IMR-90 (cell line): ENCODE data around the gene SEC24D. TPM values are rescaled to one million over a fixed set of nuclear protein-coding genes. Genes with fewer than 3 reads are reported as not detected.

Experiments used
- ATAC-seq: fragments of 200-7000 bp; cut with Tn5 transposase; 2 replicates; pipeline ENCODE4 v1.9.1; 2020; ENCODE audit warnings: low read depth, mild to moderate bottlenecking, moderate library complexity
- BruUV-seq: library from RNA; stranded (reverse); fragments of 400-500 nt; replicated peaks from 2 replicates; lab custom pipeline; 2021; lab: Mats Ljungman, UMichigan
- CTCF ChIA-PET: fragments of 300-600 bp; formaldehyde crosslinking; extraction: SDS; loops from one replicate; lab custom pipeline; 2021; ENCODE audit warnings: antibody characterized with exemption; lab: Yijun Ruan, JAX
- POLR2A ChIA-PET: fragments of 300-600 bp; sonication (Branson Sonifier 250); formaldehyde crosslinking; loops from one replicate; lab custom pipeline; 2022; ENCODE audit warnings: antibody characterized with exemption; ENCODE audit not compliant: unreplicated experiment; lab: Charles Lee
- DNase-seq: peaks from one replicate; pipeline ENCODE4 v3.0.0; 2013
- H2AFZ ChIP-seq: replicated peaks from 2 replicates; pipeline ENCODE3; 2013; ENCODE audit warnings: low read length, mild to moderate bottlenecking; ENCODE audit not compliant: poor library complexity
- H2AK5ac ChIP-seq: 2 replicates; pipeline ENCODE4 v1.6.1; 2013; ENCODE audit warnings: low read depth, low read length, inconsistent platforms
- H2AK9ac ChIP-seq: replicated peaks from 2 replicates; pipeline ENCODE3; 2013; ENCODE audit warnings: mild to moderate bottlenecking, low read depth, low read length, moderate library complexity; ENCODE audit not compliant: poor library complexity
- H2BK120ac ChIP-seq: 2 replicates; pipeline ENCODE4 v1.6.1; 2013; ENCODE audit warnings: low read depth, low read length, inconsistent platforms
- H2BK15ac ChIP-seq: 3 replicates; pipeline ENCODE4 v1.6.1; 2013; ENCODE audit warnings: low read depth, low read length, inconsistent platforms
- H2BK20ac ChIP-seq: 2 replicates; pipeline ENCODE4 v1.6.1; 2013; ENCODE audit warnings: low read depth, mild to moderate bottlenecking, inconsistent platforms, low read length, moderate library complexity
- H2BK5ac ChIP-seq: 2 replicates; pipeline ENCODE4 v1.6.1; 2013; ENCODE audit warnings: mild to moderate bottlenecking, low read depth, low read length, inconsistent platforms; ENCODE audit not compliant: poor library complexity, severe bottlenecking
- H3K14ac ChIP-seq: replicated peaks from 2 replicates; pipeline ENCODE4 v1.6.1; 2013; ENCODE audit warnings: low read depth, low read length, inconsistent platforms
- H3K18ac ChIP-seq: 2 replicates; pipeline ENCODE4 v1.6.1; 2013; ENCODE audit warnings: low read depth, low read length, control low read depth
- H3K23ac ChIP-seq: 2 replicates; pipeline ENCODE4 v1.6.1; 2013; ENCODE audit warnings: low read depth, low read length, inconsistent platforms
- H3K27ac ChIP-seq: 2 replicates; pipeline ENCODE4 v1.5.1; 2013; ENCODE audit warnings: mild to moderate bottlenecking, control low read depth, low read length; ENCODE audit not compliant: insufficient read depth
- H3K27me3 ChIP-seq: 2 replicates; pipeline ENCODE4 v1.6.1; 2013; ENCODE audit warnings: low read length; ENCODE audit not compliant: control insufficient read depth, insufficient read depth
- H3K36me3 ChIP-seq: 2 replicates; pipeline ENCODE4 v1.6.1; 2013; ENCODE audit warnings: low read length, mixed read lengths; ENCODE audit not compliant: control insufficient read depth, insufficient read depth
- H3K4ac ChIP-seq: 2 replicates; pipeline ENCODE4 v1.6.1; 2013; ENCODE audit warnings: low read depth, low read length, inconsistent platforms
- H3K4me1 ChIP-seq: 2 replicates; pipeline ENCODE4 v1.6.1; 2013; ENCODE audit warnings: low read length, mixed read lengths; ENCODE audit not compliant: control insufficient read depth, insufficient read depth
- H3K4me2 ChIP-seq: 2 replicates; pipeline ENCODE4 v1.6.1; 2013; ENCODE audit warnings: low read depth, mild to moderate bottlenecking, control low read depth, low read length, moderate library complexity
- H3K4me3 ChIP-seq: 2 replicates; pipeline ENCODE4 v1.5.1; 2013; ENCODE audit warnings: low read depth, mild to moderate bottlenecking, control low read depth, low read length, moderate library complexity; ENCODE audit not compliant: insufficient read depth
- H3K56ac ChIP-seq: 2 replicates; pipeline ENCODE4 v1.6.1; 2013; ENCODE audit warnings: low read length, inconsistent platforms; ENCODE audit not compliant: insufficient read depth; ENCODE audit errors: extremely low read depth
- H3K79me1 ChIP-seq, 2 experiments: 2 replicates each; pipeline ENCODE4 v1.6.1; 2013; ENCODE audit warnings: low read length in 2 of 2, inconsistent platforms in 1 of 2, low read depth in 1 of 2
- H3K9ac ChIP-seq: 2 replicates; pipeline ENCODE4 v1.6.1; 2013; ENCODE audit warnings: low read depth, low read length, control low read depth
- H3K9me1 ChIP-seq: 2 replicates; pipeline ENCODE4 v1.6.1; 2013; ENCODE audit warnings: low read length, inconsistent platforms; ENCODE audit not compliant: insufficient read depth
- H3K9me3 ChIP-seq: 2 replicates; pipeline ENCODE4 v1.6.1; 2013; ENCODE audit warnings: low read length; ENCODE audit not compliant: control insufficient read depth, insufficient read depth
- H4K20me1 ChIP-seq: 2 replicates; pipeline ENCODE4 v1.6.1; 2013; ENCODE audit warnings: low read length, inconsistent platforms; ENCODE audit not compliant: insufficient read depth
- H4K5ac ChIP-seq: 2 replicates; pipeline ENCODE4 v1.6.1; 2013; ENCODE audit warnings: mild to moderate bottlenecking, low read depth, low read length, control low read depth
- H4K8ac ChIP-seq, 2 experiments: 2 replicates each; pipeline ENCODE4 v1.6.1; 2013; ENCODE audit warnings: low read depth in 2 of 2, low read length in 2 of 2, control low read depth in 1 of 2, inconsistent platforms in 1 of 2
- H4K91ac ChIP-seq: 2 replicates; pipeline ENCODE4 v1.6.1; 2013; ENCODE audit warnings: low read depth, low read length, inconsistent platforms; ENCODE audit not compliant: insufficient read depth
- BHLHE40 ChIP-seq: fragments of 150-350 bp; IDR thresholded peaks from 2 replicates; pipeline ENCODE4 v1.6.1; 2016; ENCODE audit warnings: mild to moderate bottlenecking, low read depth, low read length
- CEBPB ChIP-seq: IDR thresholded peaks from 2 replicates; pipeline ENCODE4 v1.6.1; 2012; ENCODE audit warnings: low read depth, low read length, improper control_type of control experiment
- ELK1 ChIP-seq: fragments of 150-350 bp; IDR thresholded peaks from 2 replicates; pipeline ENCODE4 v1.6.1; 2016; ENCODE audit warnings: low read depth, mild to moderate bottlenecking, low read length, moderate library complexity, borderline replicate concordance
- FOS ChIP-seq: fragments of 150-350 bp; IDR thresholded peaks from 2 replicates; pipeline ENCODE4 v1.6.1; 2016; ENCODE audit warnings: low read depth, low read length
- MAFK ChIP-seq: IDR thresholded peaks from 2 replicates; pipeline ENCODE4 v1.6.1; 2012; ENCODE audit warnings: low read depth, low read length, improper control_type of control experiment
- MAZ ChIP-seq: IDR thresholded peaks from 2 replicates; pipeline ENCODE4 v1.6.1; 2012; ENCODE audit warnings: low read depth, mild to moderate bottlenecking, low read length, improper control_type of control experiment, moderate library complexity, borderline replicate concordance
- MXI1 ChIP-seq: IDR thresholded peaks from 2 replicates; pipeline ENCODE4 v1.6.1; 2012; ENCODE audit warnings: low read depth, mild to moderate bottlenecking, low read length, moderate library complexity, borderline replicate concordance
- NFE2L2 ChIP-seq: fragments of 150-350 bp; IDR thresholded peaks from 2 replicates; pipeline ENCODE4 v1.6.1; 2016; ENCODE audit warnings: low read depth, mild to moderate bottlenecking, low read length
- POLR2A ChIP-seq: IDR thresholded peaks from 2 replicates; pipeline ENCODE4 v1.6.1; 2012; ENCODE audit warnings: mild to moderate bottlenecking, low read depth, low read length
- RAD21 ChIP-seq: IDR thresholded peaks from 2 replicates; pipeline ENCODE4 v1.6.1; 2012; ENCODE audit warnings: low read length, improper control_type of control experiment
- RFX5 ChIP-seq: IDR thresholded peaks from 2 replicates; pipeline ENCODE4 v1.8.0; 2012; ENCODE audit warnings: low read depth, mild to moderate bottlenecking, low read length, moderate library complexity
- SMC3 ChIP-seq: fragments of 150-350 bp; IDR thresholded peaks from 2 replicates; pipeline ENCODE4 v1.6.1; 2016; ENCODE audit warnings: low read depth, mild to moderate bottlenecking, antibody characterized with exemption, low read length, moderate library complexity
- WGBS, 2 experiments: methylation state at CpG; one replicate each; pipeline versions ENCODE4 v1.1.5 to v1.1.7; 2013; ENCODE audit warnings: missing lambda C conversion rate in 2 of 2; ENCODE audit not compliant: insufficient read length in 1 of 2; ENCODE audit errors: extremely low coverage in 2 of 2; 5-methylcytosine and 5-hydroxymethylcytosine counted together
- dilution Hi-C: fragments of 300-500 bp; cut with HindIII; formaldehyde crosslinking; loops from one replicate; pipeline ENCODE4 v1.14.3; 2018; ENCODE audit warnings: low sequenced_read_pairs; ENCODE audit not compliant: unreplicated experiment
- in situ Hi-C: fragments of 300-500 bp; cut with MboI; formaldehyde crosslinking; loops from 3 replicates; pipeline ENCODE4 v1.14.3; 2019; ENCODE audit warnings: low sequenced_read_pairs, inconsistent platforms, mixed read lengths
- intact Hi-C: fragments of 100-400 bp; cut with micrococcal nuclease; formaldehyde crosslinking; loops from 2 replicates; pipeline ENCODE4 v1.10.0; 2022
- polyA plus RNA-seq, 3 experiments: library from polyadenylated mRNA; depleted of rRNA; stranded (reverse); fragments of >200 nt; gene quantifications; 2 replicates each; pipeline ENCODE4 v1.2.3, GENCODE V29; 2012; ENCODE audit warnings: low replicate concordance in 1 of 3
- total RNA-seq: library from RNA; depleted of rRNA; stranded (reverse); fragments of >200 nt; gene quantifications from 2 replicates; pipeline ENCODE4 v1.2.3, GENCODE V29; 2012
- TF ChIP-seq, protein P1 (sequence below): fragments of 150-350 bp; IDR thresholded peaks from 2 replicates; pipeline ENCODE4 v1.6.1; 2017; ENCODE audit warnings: mild to moderate bottlenecking, antibody characterized with exemption, low read length, low read depth

Gene SEC24D
- total and polyA plus RNA-seq, 2 of the 4 experiments (the other 2 are of a cell fraction): 93.2 to 111 TPM

GRCh38 chr4:118711052-118711451, 124.9 kb downstream of the SEC24D start:
- no peak overlapping the region for H4K91ac ChIP-seq
- H3K56ac ChIP-seq: no peak overlapping the region
- H3K18ac ChIP-seq: no peak overlapping the region
- ChIA-PET CTCF (no interaction called here), POLR2A (no interaction called here)
- H4K5ac ChIP-seq: no peak overlapping the region
- no peak overlapping the region for H3K14ac ChIP-seq
- H2BK15ac ChIP-seq: no peak overlapping the region
- no peak overlapping the region for H3K9ac ChIP-seq
- H2BK20ac ChIP-seq: no peak overlapping the region
- no peak overlapping the region for H3K4ac ChIP-seq
- no peak overlapping the region for H2AK5ac ChIP-seq
- no CpG with 5 or more reads among the region's 2 CpGs for WGBS, 2 experiments
- no peaks in the 10 kb centered on the region for H3K9me1 ChIP-seq
- H3K4me3 ChIP-seq: no peak overlapping the region
- no peak overlapping the region for H2BK120ac ChIP-seq
- H3K4me2 ChIP-seq: no peak overlapping the region
- ATAC-seq (no peak), DNase-seq (no peak)
- no peak overlapping the region for H3K23ac ChIP-seq
- no peak overlapping the region for H3K27ac ChIP-seq
- peaks cover 2% of the 10 kb centered on the region; the same call in 1 of the 2 replicates for H3K4me1 ChIP-seq
- H2AFZ ChIP-seq: no peak overlapping the region
- peaks cover 16% of the 10 kb centered on the region for H3K36me3 ChIP-seq
- H2BK5ac ChIP-seq: no peak overlapping the region
- no peak overlapping the region for H4K8ac ChIP-seq
- no peak overlapping the region for H2AK9ac ChIP-seq
- in situ Hi-C loops: no loop called here
- H4K20me1 ChIP-seq: no peaks in the 10 kb centered on the region; the same call in 1 of the 2 replicates
- no peaks in the 10 kb centered on the region for H3K9me3 ChIP-seq
- no peaks in the 10 kb centered on the region for H3K27me3 ChIP-seq
- no TSS peak for BruUV-seq
- H3K79me1 ChIP-seq: no peaks in the 10 kb centered on the region; a peak in 1 of 4 replicates
- dilution Hi-C loops: no loop called here
- TF ChIP-seq MAFK: no peak
- TF ChIP-seq NFE2L2: no peak
- TF ChIP-seq, protein P1, sequence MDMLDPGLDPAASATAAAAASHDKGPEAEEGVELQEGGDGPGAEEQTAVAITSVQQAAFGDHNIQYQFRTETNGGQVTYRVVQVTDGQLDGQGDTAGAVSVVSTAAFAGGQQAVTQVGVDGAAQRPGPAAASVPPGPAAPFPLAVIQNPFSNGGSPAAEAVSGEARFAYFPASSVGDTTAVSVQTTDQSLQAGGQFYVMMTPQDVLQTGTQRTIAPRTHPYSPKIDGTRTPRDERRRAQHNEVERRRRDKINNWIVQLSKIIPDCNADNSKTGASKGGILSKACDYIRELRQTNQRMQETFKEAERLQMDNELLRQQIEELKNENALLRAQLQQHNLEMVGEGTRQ: no peak
- TF ChIP-seq MAZ: no peak
- no peak for TF ChIP-seq CEBPB
- TF ChIP-seq ELK1: no peak
- no peak for TF ChIP-seq BHLHE40
- TF ChIP-seq SMC3: no peak
- no peak for TF ChIP-seq MXI1
- no peak for TF ChIP-seq FOS
- no peak for TF ChIP-seq RFX5
- TF ChIP-seq POLR2A: no peak
- TF ChIP-seq RAD21: no peak
- intact Hi-C loops: no loop called here
